Endothelial cell of umbilical vein (primary cell): ENCODE results near the gene ZNF74.

ENCODE experiments used
- CTCF ChIP-seq, 2 donors: IDR thresholded peaks; 1 replicate in 1 of 2; 2 replicates in 1 of 2; pipeline ENCODE4 v1.5.1; 2011; ENCODE audit warnings: low read length in 2 of 2, mild to moderate bottlenecking in 2 of 2, moderate library complexity in 2 of 2, control low read depth in 1 of 2, inconsistent platforms in 1 of 2, low read depth in 1 of 2; ENCODE audit not compliant: insufficient read depth in 1 of 2; ENCODE audit errors: extremely low read depth in 1 of 2
- POLR2AphosphoS5 ChIP-seq: IDR thresholded peaks from 2 replicates; pipeline ENCODE4 v1.6.1; 2012; ENCODE audit warnings: low read depth, mild to moderate bottlenecking, control low read depth, low read length, moderate library complexity; ENCODE audit not compliant: insufficient read depth

- TF ChIP-seq CTCF (IDR thresholded peaks at IDR 0.05; ENCODE audit: extremely low read depth in 1 of 2, insufficient read depth in 1 of 2, low read depth in 1 of 2, low read length in 2 of 2) = no peak
- TF ChIP-seq POLR2AphosphoS5 = no peak
Observed at GRCh38 chr22:20448630-20449029, 54.7 kb downstream of the ZNF74 start.
